Neuron (in vitro differentiated cells): ENCODE results near the gene DCD.

ENCODE experiments used
- H2AFZ ChIP-seq: one replicate; pipeline ENCODE4 v1.6.1; 2013; ENCODE audit warnings: low read depth, mild to moderate bottlenecking, inconsistent platforms, low read length, moderate library complexity
- H3K27me3 ChIP-seq: one replicate; pipeline ENCODE4 v1.6.1; 2013; ENCODE audit warnings: low read length; ENCODE audit not compliant: insufficient read depth
- H3K36me3 ChIP-seq: one replicate; pipeline ENCODE4 v1.6.1; 2013; ENCODE audit warnings: low read length; ENCODE audit not compliant: insufficient read depth
- H3K4me1 ChIP-seq: one replicate; pipeline ENCODE4 v1.6.1; 2013; ENCODE audit warnings: low read length; ENCODE audit not compliant: insufficient read depth
- H3K4me3 ChIP-seq: 2 replicates; pipeline ENCODE4 v1.5.1; 2013; ENCODE audit warnings: mild to moderate bottlenecking, low read length, moderate library complexity
- H3K9me3 ChIP-seq: one replicate; pipeline ENCODE4 v1.6.1; 2013; ENCODE audit warnings: low read length

DCD gene

DNA sequence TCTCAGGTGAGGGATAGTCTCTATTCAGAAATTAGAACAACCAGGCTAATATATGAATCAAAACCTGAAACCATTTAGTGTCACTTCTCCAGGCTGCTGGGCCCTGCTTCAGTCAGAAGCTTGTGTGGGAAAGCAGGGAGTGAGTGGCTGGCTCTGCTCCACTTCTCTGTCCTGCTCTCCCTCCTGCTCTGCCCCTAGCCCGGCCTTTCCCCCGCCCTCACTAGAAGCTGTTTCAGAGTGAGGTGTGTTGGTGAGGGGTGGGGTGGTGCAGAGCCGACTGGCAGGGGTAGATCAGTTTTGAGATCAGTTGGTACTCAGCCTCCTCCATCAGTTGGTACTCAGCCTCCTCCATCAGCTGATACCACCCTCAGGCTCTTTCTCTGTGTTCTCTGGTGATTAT, 52.7 kb downstream of the DCD start:
- H3K9me3 ChIP-seq = no peaks in the 10 kb centered on the region
- H2AFZ ChIP-seq = no peak overlapping the region
- no peaks in the 10 kb centered on the region for H3K4me1 ChIP-seq
- no peak overlapping the region for H3K4me3 ChIP-seq
- peaks cover 4% of the 10 kb centered on the region for H3K27me3 ChIP-seq
- H3K36me3 ChIP-seq = no peaks in the 10 kb centered on the region
